HCT116 (cell line): Measurements from ENCODE around the gene KLK5. TPM values are rescaled to one million over a fixed set of nuclear protein-coding genes. Genes with fewer than 3 reads are reported as not detected.

Experiments
- ATAC-seq: fragments of 200-7000 bp; cut with Tn5 transposase; 2 replicates; pipeline ENCODE4 v1.9.1; 2020; ENCODE audit warnings: mild to moderate bottlenecking, moderate library complexity
- BruUV-seq: library from RNA; stranded (reverse); fragments of 400-500 nt; replicated peaks from 2 replicates; lab custom pipeline; 2021; lab: Mats Ljungman, UMichigan
- CTCF ChIA-PET: fragments of 300-600 bp; sonication (Branson Sonifier 250); formaldehyde crosslinking; loops from one replicate; lab custom pipeline; 2021; ENCODE audit warnings: antibody characterized with exemption; lab: Charles Lee
- POLR2A ChIA-PET: fragments of 300-600, 350-600 bp; sonication (Branson Sonifier 250); formaldehyde crosslinking; loops from one replicate; lab custom pipeline; 2021; ENCODE audit warnings: antibody characterized with exemption; lab: Charles Lee
- RAD21 ChIA-PET, 2 experiments: fragments of 300-600 bp; sonication (Branson Sonifier 250); formaldehyde crosslinking; loops; one replicate each; lab custom pipeline; 2023; ENCODE audit warnings: low total read pairs in 2 of 2; ENCODE audit not compliant: uncharacterized antibody in 2 of 2, unreplicated experiment in 2 of 2, low non-redundant PET in 1 of 2; lab: Charles Lee
- DNase-seq: peaks from one replicate; pipeline ENCODE4 v3.0.0-alpha.2; 2010; ENCODE audit warnings: low read depth, low spot score
- H2AFZ ChIP-seq: fragments of 200-600 bp; shearing (Covaris generic), sonication (generic); 2 replicates; pipeline ENCODE4 v1.6.1; 2017; ENCODE audit warnings: low read depth, mixed run types, mixed read lengths, antibody characterized with exemption, low read length; ENCODE audit not compliant: poor library complexity, severe bottlenecking
- H3K27ac ChIP-seq: 2 replicates; pipeline ENCODE4 v1.5.1; 2012; ENCODE audit warnings: low read depth, low read length
- H3K27me3 ChIP-seq: fragments of 200-600 bp; sonication (generic); 2 replicates; pipeline ENCODE4 v1.6.1; 2016; ENCODE audit warnings: mixed run types, low read length, mixed read lengths; ENCODE audit not compliant: insufficient read depth
- H3K36me3 ChIP-seq, 2 experiments: fragments of 200-500 bp in 1 of 2; fragments of 200-600 bp in 1 of 2; sonication (Bioruptor generic) in 1 of 2; sonication (generic) in 1 of 2; 2 replicates each; pipeline versions ENCODE4 v1.5.1 to v1.6.1; 2014 to 2016; ENCODE audit warnings: low read length in 2 of 2, inconsistent platforms in 1 of 2, mixed read lengths in 1 of 2, mixed run types in 1 of 2; ENCODE audit not compliant: insufficient read depth in 2 of 2, control insufficient read depth in 1 of 2
- H3K4me1 ChIP-seq, 2 experiments: fragments of 200-600 bp in 1 of 2; sonication (generic) in 1 of 2; 2 replicates each; pipeline versions ENCODE4 v1.5.1 to v1.6.1; 2012 to 2017; ENCODE audit warnings: low read length in 2 of 2, inconsistent platforms in 1 of 2, mild to moderate bottlenecking in 1 of 2, mixed read lengths in 1 of 2, mixed run types in 1 of 2, moderate library complexity in 1 of 2; ENCODE audit not compliant: insufficient read depth in 2 of 2, control insufficient read depth in 1 of 2
- H3K4me2 ChIP-seq: fragments of 200-600 bp; sonication (generic); 2 replicates; pipeline ENCODE4 v1.6.1; 2017; ENCODE audit warnings: mixed run types, low read length, mixed read lengths
- H3K4me3 ChIP-seq, 2 experiments: fragments of 200-600 bp in 1 of 2; sonication (generic) in 1 of 2; replicated peaks in 1 of 2; 2 replicates each; pipeline ENCODE4 v1.5.1; 2011 to 2016; ENCODE audit warnings: low read length in 2 of 2, control low read depth in 1 of 2, low read depth in 1 of 2, mild to moderate bottlenecking in 1 of 2, mixed read lengths in 1 of 2, mixed run types in 1 of 2
- H3K79me2 ChIP-seq: fragments of 200-600 bp; sonication (generic); 2 replicates; pipeline ENCODE4 v1.6.1; 2017; ENCODE audit warnings: mild to moderate bottlenecking, mixed run types, low read length, moderate library complexity, mixed read lengths; ENCODE audit not compliant: insufficient read depth
- H3K9ac ChIP-seq: fragments of 200-600 bp; sonication (generic); 2 replicates; pipeline ENCODE4 v1.6.1; 2016; ENCODE audit warnings: low read length, mixed read lengths
- H3K9me2 ChIP-seq: fragments of 200-600 bp; sonication (generic), shearing (Covaris generic); 2 replicates; pipeline ENCODE4 v1.6.1; 2017; ENCODE audit warnings: mixed run types, mild to moderate bottlenecking, moderate library complexity; ENCODE audit not compliant: insufficient read depth
- H3K9me3 ChIP-seq, 2 experiments: fragments of 200-500 bp in 1 of 2; fragments of 200-600 bp in 1 of 2; sonication (Bioruptor generic) in 1 of 2; sonication (generic) in 1 of 2; 2 replicates each; pipeline ENCODE4 v1.6.1; 2014 to 2017; ENCODE audit warnings: low read length in 2 of 2, mixed read lengths in 2 of 2, inconsistent platforms in 1 of 2, low read depth in 1 of 2, mild to moderate bottlenecking in 1 of 2, mixed run types in 1 of 2, moderate library complexity in 1 of 2; ENCODE audit not compliant: control insufficient read depth in 1 of 2, insufficient read depth in 1 of 2
- H4K20me1 ChIP-seq: fragments of 200-600 bp; sonication (generic), shearing (Covaris generic); 2 replicates; pipeline ENCODE4 v1.6.1; 2017; ENCODE audit warnings: mixed run types, mild to moderate bottlenecking, moderate library complexity; ENCODE audit not compliant: insufficient read depth
- CBX3 ChIP-seq: IDR thresholded peaks from 2 replicates; pipeline ENCODE4 v1.6.1; 2012; ENCODE audit warnings: low read depth
- CEBPB ChIP-seq: IDR thresholded peaks from 2 replicates; pipeline ENCODE4 v1.6.1; 2012; ENCODE audit warnings: low read depth
- EGR1 ChIP-seq: IDR thresholded peaks from 2 replicates; pipeline ENCODE4 v1.6.1; 2012; ENCODE audit warnings: low read depth
- ELF1 ChIP-seq: IDR thresholded peaks from 2 replicates; pipeline ENCODE4 v1.6.1; 2012; ENCODE audit warnings: low read depth, borderline replicate concordance
- EZH2 ChIP-seq: fragments of 200-600 bp; sonication (generic); IDR thresholded peaks from 2 replicates; pipeline ENCODE4 v1.6.1; 2017; ENCODE audit warnings: antibody characterized with exemption, mixed run types
- EZH2phosphoT487 ChIP-seq: fragments of 200-600 bp; IDR thresholded peaks from 2 replicates; pipeline ENCODE4 v1.6.1; 2018; ENCODE audit warnings: antibody characterized with exemption, borderline replicate concordance
- FOSL1 ChIP-seq: IDR thresholded peaks from 2 replicates; pipeline ENCODE4 v1.6.1; 2012; ENCODE audit warnings: low read depth
- JUND ChIP-seq: IDR thresholded peaks from 2 replicates; pipeline ENCODE4 v1.6.1; 2012
- POLR2A ChIP-seq: IDR thresholded peaks from 2 replicates; pipeline ENCODE4 v1.7.0; 2011; ENCODE audit warnings: borderline replicate concordance; ENCODE audit not compliant: insufficient read depth, insufficient read length; ENCODE audit errors: extremely low read depth
- POLR2AphosphoS5 ChIP-seq: IDR thresholded peaks from 2 replicates; pipeline ENCODE4 v1.6.1; 2011; ENCODE audit warnings: mild to moderate bottlenecking, low read depth, low read length, moderate library complexity
- RAD21 ChIP-seq: IDR thresholded peaks from 2 replicates; pipeline ENCODE4 v1.6.1; 2012; ENCODE audit warnings: low read depth, mild to moderate bottlenecking
- SIN3A ChIP-seq: IDR thresholded peaks from 2 replicates; pipeline ENCODE4 v1.6.1; 2012; ENCODE audit warnings: low read depth
- SP1 ChIP-seq: IDR thresholded peaks from 2 replicates; pipeline ENCODE4 v1.6.1; 2012; ENCODE audit warnings: low read depth
- SRF ChIP-seq: IDR thresholded peaks from 2 replicates; pipeline ENCODE4 v1.6.1; 2012; ENCODE audit warnings: low read depth
- TCF7L2 ChIP-seq: IDR thresholded peaks from 2 replicates; pipeline ENCODE4 v1.7.0; 2011; ENCODE audit warnings: borderline replicate concordance, inconsistent platforms; ENCODE audit not compliant: insufficient read depth, insufficient read length; ENCODE audit errors: extremely low read depth
- YY1 ChIP-seq: IDR thresholded peaks from 2 replicates; pipeline ENCODE4 v1.6.1; 2011; ENCODE audit warnings: low read length, low read depth, moderate library complexity, mild to moderate bottlenecking; ENCODE audit not compliant: insufficient replicate concordance; ENCODE audit errors: extremely low read depth
- ZFX ChIP-seq: fragments of 450-650 bp; IDR thresholded peaks from 2 replicates; pipeline ENCODE4 v1.6.1; 2017
- intact Hi-C: fragments of 100-400 bp; cut with micrococcal nuclease; formaldehyde crosslinking; loops from 2 replicates; pipeline ENCODE4 v1.10.0; 2022
- total RNA-seq: library from RNA; stranded (reverse); gene quantifications from one replicate; pipeline ENCODE4 v1.2.1, GENCODE V29; 2021; ENCODE audit not compliant: unreplicated experiment
- TF ChIP-seq, protein P1 (sequence below): IDR thresholded peaks from 2 replicates; pipeline ENCODE4 v1.6.1; 2012
- TF ChIP-seq, protein P2 (sequence below): IDR thresholded peaks from 2 replicates; pipeline ENCODE4 v1.6.1; 2011; ENCODE audit warnings: mild to moderate bottlenecking, low read length, moderate library complexity; ENCODE audit not compliant: insufficient replicate concordance; ENCODE audit errors: extremely low read depth
- TF ChIP-seq, protein P3 (sequence below): IDR thresholded peaks from 2 replicates; pipeline ENCODE4 v1.6.1; 2012; ENCODE audit warnings: low read depth
- TF ChIP-seq, protein P4 (sequence below), 3 experiments: fragments of 200-600 bp in 1 of 3; sonication (generic) in 1 of 3; IDR thresholded peaks in 2 of 3; conservative IDR thresholded peaks in 1 of 3; 2 replicates each; pipeline ENCODE4 v1.5.1; 2012 to 2017; ENCODE audit warnings: low read depth in 2 of 3, low read length in 2 of 3, antibody characterized with exemption in 1 of 3, borderline replicate concordance in 1 of 3, control low read depth in 1 of 3, mild to moderate bottlenecking in 1 of 3, mixed read lengths in 1 of 3, mixed run types in 1 of 3, moderate library complexity in 1 of 3; ENCODE audit not compliant: insufficient read depth in 1 of 3

Gene KLK5
- total RNA-seq, 1 experiment from 2014 or later, result 1.2 TPM

GRCh38 chr19:51000981-51001380 lies 48.1 kb upstream of the KLK5 start:
- Histone ChIP-seq H3K9ac (peak overlapping the region; percentile 91), H3K27ac (peak overlapping the region; percentile 77)
- TF ChIP-seq CBX3 (no peak), CEBPB (no peak), RAD21 (peak; percentile 56), EZH2 (no peak), SIN3A (no peak; the same call in 1 of the 2 replicates), POLR2AphosphoS5 (peak; percentile 70), EGR1 (peak; percentile 72), YY1 (peak; percentile 55), EZH2phosphoT487 (no peak), ELF1 (no peak), SRF (no peak), POLR2A (no peak), FOSL1 (no peak), JUND (no peak), SP1 (no peak), ZFX (no peak), TCF7L2 (no peak)
- TF ChIP-seq, protein P1, sequence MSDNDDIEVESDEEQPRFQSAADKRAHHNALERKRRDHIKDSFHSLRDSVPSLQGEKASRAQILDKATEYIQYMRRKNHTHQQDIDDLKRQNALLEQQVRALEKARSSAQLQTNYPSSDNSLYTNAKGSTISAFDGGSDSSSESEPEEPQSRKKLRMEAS, result peak; percentile 93
- TF ChIP-seq, protein P2, sequence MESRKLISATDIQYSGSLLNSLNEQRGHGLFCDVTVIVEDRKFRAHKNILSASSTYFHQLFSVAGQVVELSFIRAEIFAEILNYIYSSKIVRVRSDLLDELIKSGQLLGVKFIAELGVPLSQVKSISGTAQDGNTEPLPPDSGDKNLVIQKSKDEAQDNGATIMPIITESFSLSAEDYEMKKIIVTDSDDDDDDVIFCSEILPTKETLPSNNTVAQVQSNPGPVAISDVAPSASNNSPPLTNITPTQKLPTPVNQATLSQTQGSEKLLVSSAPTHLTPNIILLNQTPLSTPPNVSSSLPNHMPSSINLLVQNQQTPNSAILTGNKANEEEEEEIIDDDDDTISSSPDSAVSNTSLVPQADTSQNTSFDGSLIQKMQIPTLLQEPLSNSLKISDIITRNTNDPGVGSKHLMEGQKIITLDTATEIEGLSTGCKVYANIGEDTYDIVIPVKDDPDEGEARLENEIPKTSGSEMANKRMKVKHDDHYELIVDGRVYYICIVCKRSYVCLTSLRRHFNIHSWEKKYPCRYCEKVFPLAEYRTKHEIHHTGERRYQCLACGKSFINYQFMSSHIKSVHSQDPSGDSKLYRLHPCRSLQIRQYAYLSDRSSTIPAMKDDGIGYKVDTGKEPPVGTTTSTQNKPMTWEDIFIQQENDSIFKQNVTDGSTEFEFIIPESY, result no peak
- TF ChIP-seq, protein P3, sequence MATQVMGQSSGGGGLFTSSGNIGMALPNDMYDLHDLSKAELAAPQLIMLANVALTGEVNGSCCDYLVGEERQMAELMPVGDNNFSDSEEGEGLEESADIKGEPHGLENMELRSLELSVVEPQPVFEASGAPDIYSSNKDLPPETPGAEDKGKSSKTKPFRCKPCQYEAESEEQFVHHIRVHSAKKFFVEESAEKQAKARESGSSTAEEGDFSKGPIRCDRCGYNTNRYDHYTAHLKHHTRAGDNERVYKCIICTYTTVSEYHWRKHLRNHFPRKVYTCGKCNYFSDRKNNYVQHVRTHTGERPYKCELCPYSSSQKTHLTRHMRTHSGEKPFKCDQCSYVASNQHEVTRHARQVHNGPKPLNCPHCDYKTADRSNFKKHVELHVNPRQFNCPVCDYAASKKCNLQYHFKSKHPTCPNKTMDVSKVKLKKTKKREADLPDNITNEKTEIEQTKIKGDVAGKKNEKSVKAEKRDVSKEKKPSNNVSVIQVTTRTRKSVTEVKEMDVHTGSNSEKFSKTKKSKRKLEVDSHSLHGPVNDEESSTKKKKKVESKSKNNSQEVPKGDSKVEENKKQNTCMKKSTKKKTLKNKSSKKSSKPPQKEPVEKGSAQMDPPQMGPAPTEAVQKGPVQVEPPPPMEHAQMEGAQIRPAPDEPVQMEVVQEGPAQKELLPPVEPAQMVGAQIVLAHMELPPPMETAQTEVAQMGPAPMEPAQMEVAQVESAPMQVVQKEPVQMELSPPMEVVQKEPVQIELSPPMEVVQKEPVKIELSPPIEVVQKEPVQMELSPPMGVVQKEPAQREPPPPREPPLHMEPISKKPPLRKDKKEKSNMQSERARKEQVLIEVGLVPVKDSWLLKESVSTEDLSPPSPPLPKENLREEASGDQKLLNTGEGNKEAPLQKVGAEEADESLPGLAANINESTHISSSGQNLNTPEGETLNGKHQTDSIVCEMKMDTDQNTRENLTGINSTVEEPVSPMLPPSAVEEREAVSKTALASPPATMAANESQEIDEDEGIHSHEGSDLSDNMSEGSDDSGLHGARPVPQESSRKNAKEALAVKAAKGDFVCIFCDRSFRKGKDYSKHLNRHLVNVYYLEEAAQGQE, result no peak
- TF ChIP-seq, protein P4, sequence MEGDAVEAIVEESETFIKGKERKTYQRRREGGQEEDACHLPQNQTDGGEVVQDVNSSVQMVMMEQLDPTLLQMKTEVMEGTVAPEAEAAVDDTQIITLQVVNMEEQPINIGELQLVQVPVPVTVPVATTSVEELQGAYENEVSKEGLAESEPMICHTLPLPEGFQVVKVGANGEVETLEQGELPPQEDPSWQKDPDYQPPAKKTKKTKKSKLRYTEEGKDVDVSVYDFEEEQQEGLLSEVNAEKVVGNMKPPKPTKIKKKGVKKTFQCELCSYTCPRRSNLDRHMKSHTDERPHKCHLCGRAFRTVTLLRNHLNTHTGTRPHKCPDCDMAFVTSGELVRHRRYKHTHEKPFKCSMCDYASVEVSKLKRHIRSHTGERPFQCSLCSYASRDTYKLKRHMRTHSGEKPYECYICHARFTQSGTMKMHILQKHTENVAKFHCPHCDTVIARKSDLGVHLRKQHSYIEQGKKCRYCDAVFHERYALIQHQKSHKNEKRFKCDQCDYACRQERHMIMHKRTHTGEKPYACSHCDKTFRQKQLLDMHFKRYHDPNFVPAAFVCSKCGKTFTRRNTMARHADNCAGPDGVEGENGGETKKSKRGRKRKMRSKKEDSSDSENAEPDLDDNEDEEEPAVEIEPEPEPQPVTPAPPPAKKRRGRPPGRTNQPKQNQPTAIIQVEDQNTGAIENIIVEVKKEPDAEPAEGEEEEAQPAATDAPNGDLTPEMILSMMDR (IDR thresholded peaks at IDR 0.05 in 2 of 3, conservative IDR thresholded peaks at IDR 0.05 in 1 of 3; ENCODE audit: borderline replicate concordance in 1 of 3, insufficient read depth in 1 of 3, low read depth in 2 of 3, low read length in 2 of 3), result no peak; a peak in 1 of 6 replicates

More at GRCh38 chr19:51000981-51001380, 48.1 kb upstream of the KLK5 start:
- H3K4me2 ChIP-seq, result peak overlapping the region; percentile 100
- ChIA-PET RAD21 (interaction anchor here in 1 of 2 experiments (2.1 kb wide), 1 partner anchor 16 kb away, joined by 14 read pairs; no protein-coding TSS in a partner anchor), POLR2A (interaction anchor here (0.6 to 2.6 kb wide), 8 partner anchors 8 to 67 kb away, joined by 3 to 49 read pairs (median 4); partner anchors contain the start of genes KLK10, KLK6 and KLK7), CTCF (interaction anchor here (1.0 to 3.4 kb wide), 6 partner anchors 13 to 297 kb away, joined by 3 to 71 read pairs (median 3); partner anchors contain the start of gene KLK10)
- peaks cover 0 to 6% of the 10 kb centered on the region in 2 experiments; a peak in 1 of 4 replicates for H3K36me3 ChIP-seq
- no TSS peak for BruUV-seq
- intact Hi-C loops, result loop anchor here (2.0 to 5.0 kb wide), 2 partner anchors 34 to 68 kb away; partner anchors contain the start of gene KLK6
- no peaks in the 10 kb centered on the region for H3K27me3 ChIP-seq
- H3K4me1 ChIP-seq, result peaks cover 16 to 36% of the 10 kb centered on the region in 2 experiments
- no peaks in the 10 kb centered on the region for H3K9me2 ChIP-seq
- no peak overlapping the region for H2AFZ ChIP-seq
- DNase-seq, result no peak
- no peaks in the 10 kb centered on the region for H4K20me1 ChIP-seq
- H3K79me2 ChIP-seq, result peaks cover 11% of the 10 kb centered on the region; the same call in 1 of the 2 replicates
- peak overlapping the region; percentile 78 to 88 for H3K4me3 ChIP-seq
- peak; percentile 68 for ATAC-seq
- H3K9me3 ChIP-seq, result no peaks in the 10 kb centered on the region
